T-helper 1 cell (primary cell): Measurements from ENCODE around the gene MISP.
"Not testable (repeated sequence)": the region's sequence is repeated elsewhere in the genome, so short reads cannot be mapped to it uniquely, and the experiment has no call there.

ENCODE experiments used
- DNase-seq, 5 donors: peaks; one replicate each; pipeline ENCODE4 v3.0.0-alpha.2; 2012 to 2020
- total RNA-seq, 4 donors: gene quantifications; one replicate each; lab custom pipeline; 2026; lab: John Stamatoyannopoulos, UW

MISP gene, protein sequence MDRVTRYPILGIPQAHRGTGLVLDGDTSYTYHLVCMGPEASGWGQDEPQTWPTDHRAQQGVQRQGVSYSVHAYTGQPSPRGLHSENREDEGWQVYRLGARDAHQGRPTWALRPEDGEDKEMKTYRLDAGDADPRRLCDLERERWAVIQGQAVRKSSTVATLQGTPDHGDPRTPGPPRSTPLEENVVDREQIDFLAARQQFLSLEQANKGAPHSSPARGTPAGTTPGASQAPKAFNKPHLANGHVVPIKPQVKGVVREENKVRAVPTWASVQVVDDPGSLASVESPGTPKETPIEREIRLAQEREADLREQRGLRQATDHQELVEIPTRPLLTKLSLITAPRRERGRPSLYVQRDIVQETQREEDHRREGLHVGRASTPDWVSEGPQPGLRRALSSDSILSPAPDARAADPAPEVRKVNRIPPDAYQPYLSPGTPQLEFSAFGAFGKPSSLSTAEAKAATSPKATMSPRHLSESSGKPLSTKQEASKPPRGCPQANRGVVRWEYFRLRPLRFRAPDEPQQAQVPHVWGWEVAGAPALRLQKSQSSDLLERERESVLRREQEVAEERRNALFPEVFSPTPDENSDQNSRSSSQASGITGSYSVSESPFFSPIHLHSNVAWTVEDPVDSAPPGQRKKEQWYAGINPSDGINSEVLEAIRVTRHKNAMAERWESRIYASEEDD
- total RNA-seq, result 0 reads per million in 4 donors

- DNase-seq, result no peak
Measured at GRCh38 chr19:750640-751423, at the start of gene MISP. MISP (plus strand) TSS chr19:751112; CDS start chr19:756947, 5,835 bp downstream.

DNA sequence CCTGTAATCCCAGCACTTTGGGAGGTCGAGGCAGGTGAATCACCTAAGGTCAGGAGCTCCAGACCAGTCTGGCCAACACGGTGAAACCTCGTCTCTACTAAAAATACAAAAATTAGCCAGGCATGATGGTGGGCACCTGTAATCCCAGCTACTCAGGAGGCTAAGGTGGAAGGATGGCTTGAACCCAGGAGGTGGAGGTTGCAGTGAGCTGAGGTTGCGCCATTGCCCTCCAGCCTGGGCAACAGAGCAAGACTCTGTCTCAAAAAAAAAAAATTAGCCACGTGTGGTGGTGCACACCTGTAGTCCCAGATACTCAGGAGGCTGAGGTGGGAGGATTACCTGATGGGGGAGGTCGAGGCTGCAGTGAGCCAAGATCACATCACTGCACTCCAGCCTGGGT is 48.1 kb upstream of the MISP start:
- not testable (repeated sequence) for DNase-seq

DNA sequence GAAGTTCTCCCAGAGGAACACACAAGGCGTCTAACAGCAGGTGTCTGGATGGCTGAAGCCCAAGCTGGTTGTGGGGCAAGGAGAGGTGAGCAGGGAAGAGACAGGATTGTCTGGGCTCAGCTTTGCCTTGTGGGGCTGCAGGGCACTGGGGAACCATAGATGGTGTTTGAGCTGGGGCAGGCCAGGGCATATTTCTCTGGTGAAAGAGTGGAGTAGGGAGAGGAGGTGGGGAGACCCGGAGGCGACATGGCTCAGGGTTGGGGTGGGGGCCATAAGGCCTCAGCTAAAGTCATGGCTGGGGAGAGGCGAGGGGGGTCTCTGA is 47.6 kb upstream of the MISP start:
- no peak for DNase-seq

DNA sequence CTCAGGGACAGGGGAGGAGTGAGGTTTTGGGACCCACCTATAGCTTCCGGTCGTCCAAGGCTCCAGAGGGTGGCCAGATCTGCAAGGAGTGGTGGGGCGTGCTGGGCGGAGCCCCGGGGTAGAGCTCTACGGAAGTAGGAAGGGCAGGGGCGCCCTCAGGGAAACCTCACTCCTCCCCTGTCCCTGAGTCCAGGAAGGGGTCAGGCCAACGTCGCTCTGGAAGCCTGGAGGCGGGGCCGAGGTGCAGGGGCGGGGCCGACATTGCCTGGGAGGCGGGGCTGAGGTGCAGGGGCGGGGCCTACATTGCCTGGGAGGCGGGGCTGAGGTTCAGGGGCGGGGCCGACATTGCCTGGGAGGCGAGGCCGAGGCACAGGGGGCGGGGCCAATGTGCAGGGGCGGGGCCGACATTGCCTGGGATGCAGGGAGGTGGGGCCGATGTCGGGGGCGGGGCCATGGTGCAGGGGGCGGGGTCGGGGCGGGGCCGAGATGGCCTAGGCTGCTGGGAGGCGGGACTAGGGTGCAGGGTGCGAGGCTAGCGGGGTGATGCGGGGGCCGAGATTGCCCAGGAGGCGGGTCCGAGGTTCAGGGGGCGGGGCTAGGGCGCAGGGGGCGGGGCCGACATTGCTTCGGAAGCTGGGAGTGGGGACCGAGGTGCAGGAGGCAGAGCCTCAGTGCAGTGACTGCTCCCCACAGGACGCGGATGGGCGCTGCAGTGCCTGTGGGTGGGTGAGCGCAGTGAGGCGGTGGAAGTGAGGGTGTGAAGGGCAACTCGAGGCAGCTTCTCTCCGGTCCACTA is 47.1 kb upstream of the MISP start:
- DNase-seq, result peak; percentile 40 to 70 (median 62)

DNA sequence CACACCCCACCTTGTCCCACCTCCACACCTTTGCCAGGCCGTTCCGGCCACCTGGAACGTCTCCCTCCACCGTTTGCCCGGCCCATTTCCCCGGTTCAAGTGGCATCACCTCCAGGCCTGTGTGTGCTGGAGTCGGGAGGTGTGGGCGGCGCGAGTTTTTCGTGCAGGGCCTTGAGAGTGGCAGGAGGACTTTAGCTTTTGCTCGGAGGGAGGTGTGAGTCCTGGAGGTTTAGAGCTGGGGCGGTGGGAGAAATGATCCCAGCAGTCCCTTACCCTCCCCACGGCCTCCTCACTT is 46.5 kb upstream of the MISP start:
- no peak for DNase-seq

DNA sequence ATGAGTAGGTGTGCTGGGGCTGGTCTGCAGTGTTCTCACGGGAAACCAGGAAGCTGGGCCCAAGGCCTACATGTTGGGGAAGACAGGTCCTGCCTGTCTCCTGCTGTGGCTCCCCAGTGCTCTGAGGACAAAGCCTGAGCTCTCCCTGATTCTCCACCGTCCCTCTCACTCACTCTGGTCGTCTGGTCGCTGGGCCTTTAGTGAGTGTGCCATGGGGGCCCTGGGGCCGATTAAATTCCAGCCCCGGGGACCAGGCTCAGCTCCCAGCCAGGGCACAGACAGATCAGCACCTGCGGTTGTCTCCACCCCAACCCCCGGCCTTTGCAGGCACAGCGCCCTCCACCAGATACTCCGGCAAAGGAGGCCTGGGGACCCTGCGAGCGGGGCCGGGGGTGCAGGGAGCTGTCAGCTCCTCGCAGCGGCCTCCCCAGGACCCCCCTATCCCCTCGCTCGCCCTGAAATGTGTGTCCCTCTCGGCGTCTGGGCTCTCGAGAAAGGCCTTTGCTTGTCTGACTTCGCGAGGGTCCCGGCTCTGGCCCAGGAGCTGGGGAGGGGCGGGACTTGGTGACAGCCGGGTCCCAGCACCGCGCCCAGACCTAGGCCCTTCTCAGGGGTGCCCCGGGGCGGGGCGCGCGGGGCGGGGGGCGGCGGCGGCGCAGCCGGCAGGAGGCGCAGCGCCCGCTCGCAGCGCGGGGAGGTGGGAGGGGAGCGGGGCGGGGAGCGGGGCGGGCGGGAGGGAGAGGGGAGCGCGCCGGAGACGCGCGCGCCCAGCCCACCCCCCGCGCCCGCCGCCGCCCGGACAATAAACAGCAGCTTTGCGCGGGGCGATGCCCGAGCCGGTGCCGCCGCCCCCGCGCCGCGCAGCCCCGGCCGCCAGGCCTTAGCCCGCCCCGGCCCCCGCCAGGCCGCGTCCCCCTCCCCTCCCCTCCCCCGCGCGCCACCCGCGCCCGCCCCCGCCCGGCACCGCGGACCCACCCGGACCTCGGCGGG is 42.5 kb upstream of the MISP start, which contains the start of gene PALM:
Gene PALM, plus strand, starts transcription at position 782 of the 990 bp plus-strand sequence. CDS start 212 bp downstream, outside the sequence.
- DNase-seq, result no peak

DNA sequence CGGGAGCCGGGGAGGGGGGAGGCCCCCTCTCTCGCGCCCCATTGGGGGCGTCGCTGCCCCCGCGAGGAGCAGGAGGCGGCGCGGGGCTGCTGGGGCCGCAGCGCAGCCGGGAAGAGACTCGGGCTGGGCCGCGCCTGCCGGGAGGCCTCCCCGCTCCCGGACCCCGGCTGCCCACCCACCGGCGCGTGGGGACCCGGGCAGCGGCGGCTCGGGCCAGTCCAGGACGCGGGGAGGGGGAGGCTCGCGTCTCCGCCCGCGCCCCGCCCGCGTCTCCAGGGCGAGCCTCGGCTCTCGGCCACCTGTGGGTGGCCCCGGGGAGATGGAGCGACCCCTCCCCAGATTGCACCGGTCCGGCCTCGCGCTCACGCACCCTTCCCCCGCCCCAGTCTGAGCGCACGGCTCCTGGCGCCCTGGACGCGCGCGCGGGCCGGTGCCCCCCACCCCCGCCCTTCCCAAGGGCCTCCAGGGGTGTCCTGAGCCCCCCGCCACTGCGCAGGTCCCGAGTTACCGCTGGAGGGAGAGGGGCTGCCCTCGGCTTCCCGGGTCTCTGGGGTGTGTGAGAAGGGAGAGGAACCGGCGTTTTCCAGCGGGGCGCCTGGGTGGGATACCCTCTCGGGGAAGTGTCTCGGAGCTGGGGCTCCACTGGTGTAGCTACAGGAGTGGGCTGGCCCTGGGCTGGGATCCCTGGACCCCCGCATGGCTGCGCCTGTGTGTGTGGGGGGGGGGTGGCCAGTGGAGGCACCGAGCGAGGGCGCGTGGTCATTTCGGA is 41.5 kb upstream of the MISP start:
- DNase-seq, result no peak

- no peak for DNase-seq
Measured at GRCh38 chr19:709965-710571, 40.8 kb upstream of the MISP start.

GRCh38 chr19:710767-711166 is 40.1 kb upstream of the MISP start:
- no peak for DNase-seq

DNA sequence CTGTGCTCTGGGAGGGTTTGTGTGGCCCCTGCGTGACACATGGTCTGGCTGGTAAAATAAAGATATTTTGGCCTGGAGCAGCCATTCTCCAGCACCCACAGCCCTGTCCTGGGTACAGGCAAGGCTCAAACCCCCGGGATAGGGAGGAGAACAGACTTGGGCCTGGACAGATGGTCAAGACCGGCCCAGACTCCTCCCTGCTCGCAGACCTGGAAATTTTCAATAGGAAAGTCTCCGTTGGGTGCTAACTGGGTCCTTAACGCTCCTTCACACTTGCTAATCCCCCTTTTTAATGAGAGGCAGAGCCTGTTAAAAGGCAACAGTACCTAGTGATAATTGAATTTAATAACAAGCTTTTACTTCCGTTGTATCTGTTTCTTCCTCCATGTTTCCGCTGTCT is 39.7 kb upstream of the MISP start:
- DNase-seq, result no peak

GRCh38 chr19:715347-715746 is 35.6 kb upstream of the MISP start:
- DNase-seq, result no peak

- DNase-seq, result no peak
Measured at GRCh38 chr19:718251-718951, 32.5 kb upstream of the MISP start.

DNA sequence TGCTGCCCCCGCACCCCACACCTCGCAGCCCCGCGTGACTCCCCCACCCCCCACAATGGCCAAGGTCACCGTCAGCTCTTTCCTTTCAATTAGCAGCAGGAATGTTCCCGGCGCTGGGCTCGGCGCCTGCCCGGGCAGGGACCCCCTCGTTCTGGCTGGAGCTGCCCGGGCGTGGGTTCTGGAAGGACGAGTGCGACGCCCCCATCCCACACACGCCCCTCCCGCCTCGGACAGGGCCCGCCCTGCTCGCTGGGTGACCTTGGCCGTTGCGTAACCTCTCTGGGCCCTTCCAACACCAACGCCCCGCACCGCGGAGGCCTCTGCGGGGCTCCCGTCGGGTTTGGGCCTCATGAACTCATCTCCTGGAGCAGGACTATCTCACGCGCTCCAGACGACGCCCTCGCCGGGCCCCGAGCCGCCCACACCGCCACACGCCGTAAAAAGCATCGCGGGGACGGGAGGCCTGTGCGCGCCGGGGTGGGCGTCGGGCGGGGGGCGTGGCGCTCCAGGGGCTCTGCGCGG is 31.9 kb upstream of the MISP start:
- DNase-seq, result no peak

GRCh38 chr19:719636-720344 is 31.1 kb upstream of the MISP start:
- no peak for DNase-seq

GRCh38 chr19:720345-721160 is 30.4 kb upstream of the MISP start:
- DNase-seq, result no peak

DNA sequence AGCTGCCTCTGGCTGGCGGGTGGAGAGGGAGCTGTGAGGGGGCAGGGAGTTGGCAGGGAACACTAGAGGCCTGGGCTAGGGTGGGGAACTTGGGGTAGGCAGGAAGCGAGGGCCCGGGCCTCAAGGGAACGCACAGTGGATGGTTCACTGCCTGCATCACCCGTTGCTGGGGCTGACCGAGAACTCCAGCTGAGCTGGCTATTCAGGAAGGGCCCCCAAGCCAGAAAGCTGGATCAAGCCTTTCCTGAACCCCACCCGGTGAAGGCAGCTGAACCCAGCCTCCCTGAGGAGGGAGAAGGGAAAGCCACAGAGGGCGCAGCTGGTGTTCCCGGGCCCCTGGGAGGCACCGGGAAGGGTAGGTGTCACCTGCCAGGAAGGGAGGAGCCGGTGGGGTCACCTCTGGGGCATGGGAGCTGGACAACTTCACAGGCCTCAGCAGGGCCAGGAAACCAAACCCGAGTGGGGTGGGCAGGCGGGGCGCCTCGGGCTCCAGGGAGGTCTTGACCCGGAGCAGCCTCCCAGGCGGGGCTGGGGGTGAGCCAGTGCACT is 28.3 kb upstream of the MISP start:
- no peak for DNase-seq

DNA sequence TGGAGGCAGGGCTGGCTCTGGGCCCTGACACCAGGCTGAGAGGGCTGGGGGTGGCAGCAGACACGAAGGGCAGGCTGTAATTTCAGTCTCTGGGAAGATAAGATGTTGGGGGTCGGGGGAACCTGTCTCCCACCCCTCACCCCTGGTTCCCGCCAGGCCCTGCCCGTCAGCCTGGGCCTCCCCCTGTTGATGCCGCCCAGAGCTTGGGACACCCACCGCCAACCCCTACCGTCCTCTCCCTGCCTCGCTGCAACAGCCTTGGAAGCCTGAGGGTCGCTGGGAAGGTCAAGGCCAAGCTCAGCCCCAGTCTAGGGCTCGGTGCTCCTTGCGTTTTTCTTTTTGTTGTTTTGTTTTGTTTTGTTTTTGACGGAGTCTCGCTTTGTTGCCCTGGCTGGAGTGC is 27.7 kb upstream of the MISP start:
- DNase-seq, result no peak
